ENCODE results near the gene NME9.

Gene NME9

GRCh38 chr3:138331143-138331894 lies 1.7 kb upstream of the NME9 start:
- FAIRE-seq = no peak

- no peak for FAIRE-seq
These were observed 288 bp upstream of the NME9 start for GRCh38 chr3:138329984-138330293.

- no peak for FAIRE-seq
These were observed 1.3 kb downstream of the NME9 start for GRCh38 chr3:138328341-138328740.

- no peak for FAIRE-seq
These were observed 1.8 kb downstream of the NME9 start for GRCh38 chr3:138327831-138328230.

GRCh38 chr3:138326866-138327595 lies 2.6 kb downstream of the NME9 start:
- FAIRE-seq = no peak

GRCh38 chr3:138325990-138326389 lies 3.7 kb downstream of the NME9 start:
- FAIRE-seq = no peak

GRCh38 chr3:138323971-138324370 lies 5.7 kb downstream of the NME9 start:
- no peak for FAIRE-seq

GRCh38 chr3:138317687-138318086 lies 12.0 kb downstream of the NME9 start:
- no peak for FAIRE-seq

GRCh38 chr3:138314751-138315150 lies 14.9 kb downstream of the NME9 start:
- FAIRE-seq = no peak

- FAIRE-seq = no peak
These were observed 19.2 kb downstream of the NME9 start for GRCh38 chr3:138310494-138310893.

GRCh38 chr3:138308783-138309182 lies 20.9 kb downstream of the NME9 start:
- FAIRE-seq = no peak

GRCh38 chr3:138307899-138308298 lies 21.8 kb downstream of the NME9 start:
- FAIRE-seq = no peak

- no peak for FAIRE-seq
These were observed 26.2 kb downstream of the NME9 start for GRCh38 chr3:138303474-138303873.

GRCh38 chr3:138300647-138301046 lies 29.0 kb downstream of the NME9 start:
- no peak for FAIRE-seq

- FAIRE-seq = no peak
These were observed 31.8 kb downstream of the NME9 start for GRCh38 chr3:138297876-138298275.

GRCh38 chr3:138297059-138297607 lies 32.5 kb downstream of the NME9 start:
- no peak for FAIRE-seq

- FAIRE-seq = no peak
These were observed 33.0 kb downstream of the NME9 start for GRCh38 chr3:138296639-138297038.

GRCh38 chr3:138289701-138290100 lies 40.0 kb downstream of the NME9 start:
- FAIRE-seq = no peak

- FAIRE-seq = no peak
These were observed 40.4 kb downstream of the NME9 start for GRCh38 chr3:138289260-138289659.

- no peak for FAIRE-seq
These were observed 44.6 kb downstream of the NME9 start for GRCh38 chr3:138284957-138285477.

- FAIRE-seq = no peak
These were observed 45.6 kb downstream of the NME9 start for GRCh38 chr3:138284079-138284478.

- FAIRE-seq = no peak
These were observed 46.8 kb downstream of the NME9 start for GRCh38 chr3:138282836-138283235.

- FAIRE-seq = no peak
These were observed 48.1 kb downstream of the NME9 start for GRCh38 chr3:138281561-138281960.

- FAIRE-seq = no peak
These were observed 58.4 kb downstream of the NME9 start for GRCh38 chr3:138271189-138271794.
